ENCODE data around the gene FBXL17. TPM values are rescaled to one million over a fixed set of nuclear protein-coding genes. Genes with fewer than 3 reads are reported as not detected.

Gene FBXL17
- total and polyA plus RNA-seq, 4 donors, result 2.1 to 14.1 (median 6.3) TPM

DNA sequence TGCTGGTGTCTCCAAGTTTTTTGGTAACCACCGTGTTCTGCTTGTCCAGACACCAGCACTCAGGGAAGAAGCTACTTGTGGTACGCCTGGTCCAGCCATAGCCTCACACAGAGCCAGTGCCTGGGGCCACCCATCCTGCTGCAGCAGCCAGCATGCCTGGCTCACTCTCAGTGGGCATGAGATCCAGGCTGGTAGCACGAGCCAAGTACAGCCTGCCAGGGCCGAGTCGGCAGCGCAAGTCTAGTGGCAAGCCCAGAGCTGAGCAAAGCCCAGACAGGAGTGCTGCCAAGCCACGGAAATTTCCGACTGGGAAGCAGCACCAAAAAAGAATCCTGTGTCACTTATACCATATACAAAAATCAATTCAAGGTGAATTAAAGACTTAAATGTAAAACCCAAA, 36.3 kb upstream of the FBXL17 start:
- no peaks in the 10 kb centered on the region for H3K36me3 ChIP-seq (ENCODE audit: control insufficient read depth in 4 of 4, insufficient read depth in 3 of 4, low read depth in 1 of 4, low read length in 3 of 4)
- no peaks in the 10 kb centered on the region for H3K4me1 ChIP-seq (ENCODE audit: control insufficient read depth in 4 of 4, insufficient read depth in 4 of 4, low read length in 3 of 4)
- no peak overlapping the region for H3K4me3 ChIP-seq (ENCODE audit: low read depth in 1 of 3, low read length in 3 of 3)
- no peak overlapping the region for H3K27ac ChIP-seq (ENCODE audit: low read depth in 1 of 2, low read length in 2 of 2)
- no peak for DNase-seq (ENCODE audit: low spot score)
- H3K9ac ChIP-seq (ENCODE audit: low read depth in 1 of 2, low read length in 2 of 2), result no peak overlapping the region
- no peak for TF ChIP-seq MAX (IDR thresholded peaks at IDR 0.05)
- TF ChIP-seq, protein P1, sequence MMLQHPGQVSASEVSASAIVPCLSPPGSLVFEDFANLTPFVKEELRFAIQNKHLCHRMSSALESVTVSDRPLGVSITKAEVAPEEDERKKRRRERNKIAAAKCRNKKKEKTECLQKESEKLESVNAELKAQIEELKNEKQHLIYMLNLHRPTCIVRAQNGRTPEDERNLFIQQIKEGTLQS (IDR thresholded peaks at IDR 0.05), result no peak
- no peak for TF ChIP-seq HNF4A (conservative IDR thresholded peaks at IDR 0.05)
- TF ChIP-seq FOXA1 (IDR thresholded peaks at IDR 0.05), result no peak
- no peak for TF ChIP-seq RXRA (IDR thresholded peaks at IDR 0.05)
- TF ChIP-seq JUND (IDR thresholded peaks at IDR 0.05), result no peak
- no peak for TF ChIP-seq REST (IDR thresholded peaks at IDR 0.05)
- TF ChIP-seq, protein P2, sequence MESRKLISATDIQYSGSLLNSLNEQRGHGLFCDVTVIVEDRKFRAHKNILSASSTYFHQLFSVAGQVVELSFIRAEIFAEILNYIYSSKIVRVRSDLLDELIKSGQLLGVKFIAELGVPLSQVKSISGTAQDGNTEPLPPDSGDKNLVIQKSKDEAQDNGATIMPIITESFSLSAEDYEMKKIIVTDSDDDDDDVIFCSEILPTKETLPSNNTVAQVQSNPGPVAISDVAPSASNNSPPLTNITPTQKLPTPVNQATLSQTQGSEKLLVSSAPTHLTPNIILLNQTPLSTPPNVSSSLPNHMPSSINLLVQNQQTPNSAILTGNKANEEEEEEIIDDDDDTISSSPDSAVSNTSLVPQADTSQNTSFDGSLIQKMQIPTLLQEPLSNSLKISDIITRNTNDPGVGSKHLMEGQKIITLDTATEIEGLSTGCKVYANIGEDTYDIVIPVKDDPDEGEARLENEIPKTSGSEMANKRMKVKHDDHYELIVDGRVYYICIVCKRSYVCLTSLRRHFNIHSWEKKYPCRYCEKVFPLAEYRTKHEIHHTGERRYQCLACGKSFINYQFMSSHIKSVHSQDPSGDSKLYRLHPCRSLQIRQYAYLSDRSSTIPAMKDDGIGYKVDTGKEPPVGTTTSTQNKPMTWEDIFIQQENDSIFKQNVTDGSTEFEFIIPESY (IDR thresholded peaks at IDR 0.05), result no peak
- no peak for TF ChIP-seq HNF4G (IDR thresholded peaks at IDR 0.05)
- TF ChIP-seq GABPA (IDR thresholded peaks at IDR 0.05 in 1 of 2, conservative IDR thresholded peaks at IDR 0.05 in 1 of 2), result no peak
- no peak for TF ChIP-seq EGR1 (IDR thresholded peaks at IDR 0.05; ENCODE audit: low read depth in 2 of 2)
- no peak for TF ChIP-seq CTCF (IDR thresholded peaks at IDR 0.05; ENCODE audit: low read depth, low read length, missing input control)
- no peak for TF ChIP-seq TAF1 (conservative IDR thresholded peaks at IDR 0.05)
- TF ChIP-seq RAD21 (IDR thresholded peaks at IDR 0.05), result no peak
- TF ChIP-seq NR2F2 (IDR thresholded peaks at IDR 0.05), result no peak
- no peak for TF ChIP-seq FOXA2 (IDR thresholded peaks at IDR 0.05)
- no peak for TF ChIP-seq SP1 (IDR thresholded peaks at IDR 0.05)
- H3K9me3 ChIP-seq (ENCODE audit: control insufficient read depth in 4 of 4, low read length in 3 of 4), result peaks cover 0 to 2% (median 0%) of the 10 kb centered on the region in 4 donors
- H3K27me3 ChIP-seq (ENCODE audit: control insufficient read depth in 4 of 4, insufficient read depth in 4 of 4, low read length in 3 of 4), result peaks cover 0 to 2% (median 0%) of the 10 kb centered on the region in 4 donors
- WGBS, result 83% methylated on average over 8 of the region's 8 CpGs

All from liver (tissue), 9 donors.